Renal pelvis (tissue), 4 donors: Measurements from ENCODE around the gene TEKT2. TPM values are rescaled to one million over a fixed set of nuclear protein-coding genes. Genes with fewer than 3 reads are reported as not detected.

ENCODE experiments used
- DNase-seq: peaks from one replicate; pipeline ENCODE4 v3.0.0-alpha.2; 2013
- polyA plus RNA-seq, 3 donors: library from polyadenylated mRNA; unstranded; fragments of 120-200 nt; gene quantifications; one replicate each; pipeline ENCODE4 v1.2.1, GENCODE V29; 2013; ENCODE audit not compliant: insufficient read length in 3 of 3

The TEKT2 gene
- polyA plus RNA-seq, 3 donors = 11.1 to 17.3 (median 14.6) TPM

DNA sequence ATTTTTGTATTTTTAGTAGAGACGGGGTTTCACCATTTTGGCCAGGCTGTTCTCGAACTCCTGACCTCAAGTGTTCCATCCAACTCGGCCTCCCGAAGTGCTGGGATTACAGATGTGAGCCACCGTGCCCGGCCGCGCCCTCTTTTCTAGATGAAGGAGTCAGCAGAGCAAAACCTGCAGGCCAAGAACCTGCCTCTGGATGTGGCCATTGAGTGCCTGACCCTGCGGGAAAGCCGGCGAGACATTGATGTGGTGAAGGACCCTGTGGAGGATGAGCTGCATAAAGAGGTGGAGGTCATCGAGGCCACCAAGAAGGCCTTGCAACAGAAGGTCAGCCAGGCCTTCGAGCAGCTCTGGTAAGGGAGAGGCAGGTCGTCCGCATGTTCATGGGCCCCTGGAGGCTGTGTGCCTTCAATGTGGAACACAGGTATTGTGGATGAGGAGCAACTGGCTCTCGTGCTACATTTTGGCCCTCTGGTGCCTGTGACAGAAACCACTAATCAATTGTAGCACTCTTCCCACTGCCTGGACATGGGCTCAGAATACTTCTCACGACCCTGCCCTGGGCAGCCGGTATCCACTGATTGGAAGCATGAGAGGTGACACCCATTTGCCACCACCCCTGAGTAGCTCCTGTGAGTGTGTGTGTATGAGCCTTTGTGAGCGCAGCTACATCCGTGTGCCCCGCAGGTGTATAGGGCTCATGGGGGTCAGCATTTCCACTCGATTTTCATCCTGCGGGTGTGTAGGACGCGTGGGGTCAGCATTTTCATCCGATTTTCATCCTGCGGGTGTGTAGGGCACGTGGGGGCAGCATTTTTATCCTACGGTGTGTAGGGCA is 2.0 kb downstream of the TEKT2 start:
- DNase-seq = no peak

DNA sequence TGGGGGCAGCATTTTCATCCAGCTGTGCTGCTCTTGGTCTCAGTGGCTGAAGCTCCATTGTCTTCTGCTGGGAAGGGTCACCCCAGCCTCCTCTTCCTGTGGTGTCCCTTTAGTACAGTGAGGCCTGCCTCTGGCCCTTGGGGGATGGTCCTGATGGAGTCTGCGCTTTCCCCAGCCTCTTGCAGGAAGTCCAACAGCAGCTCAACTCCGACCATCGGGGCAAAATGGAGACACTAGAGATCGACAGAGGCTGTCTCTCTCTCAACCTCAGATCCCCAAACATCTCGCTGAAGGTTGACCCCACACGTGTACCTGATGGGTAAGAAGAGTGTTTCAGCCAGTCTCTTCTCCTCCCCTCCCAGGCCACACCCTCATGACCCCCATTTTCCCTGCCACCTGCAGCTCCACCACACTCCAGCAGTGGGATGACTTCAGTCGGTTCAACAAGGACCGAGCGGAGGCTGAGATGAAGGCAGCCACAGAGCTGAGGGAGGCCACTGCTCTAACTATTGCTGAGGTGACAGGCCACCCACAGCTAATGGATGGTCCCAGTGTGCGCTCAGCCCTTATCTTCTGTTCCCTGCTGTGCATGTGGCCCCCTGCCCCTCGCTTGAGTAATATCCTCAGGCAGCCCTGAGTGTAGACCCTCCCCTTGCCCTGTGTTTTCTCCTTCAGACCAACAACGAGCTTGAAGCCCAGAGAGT is 2.8 kb downstream of the TEKT2 start:
- no peak for DNase-seq

DNA sequence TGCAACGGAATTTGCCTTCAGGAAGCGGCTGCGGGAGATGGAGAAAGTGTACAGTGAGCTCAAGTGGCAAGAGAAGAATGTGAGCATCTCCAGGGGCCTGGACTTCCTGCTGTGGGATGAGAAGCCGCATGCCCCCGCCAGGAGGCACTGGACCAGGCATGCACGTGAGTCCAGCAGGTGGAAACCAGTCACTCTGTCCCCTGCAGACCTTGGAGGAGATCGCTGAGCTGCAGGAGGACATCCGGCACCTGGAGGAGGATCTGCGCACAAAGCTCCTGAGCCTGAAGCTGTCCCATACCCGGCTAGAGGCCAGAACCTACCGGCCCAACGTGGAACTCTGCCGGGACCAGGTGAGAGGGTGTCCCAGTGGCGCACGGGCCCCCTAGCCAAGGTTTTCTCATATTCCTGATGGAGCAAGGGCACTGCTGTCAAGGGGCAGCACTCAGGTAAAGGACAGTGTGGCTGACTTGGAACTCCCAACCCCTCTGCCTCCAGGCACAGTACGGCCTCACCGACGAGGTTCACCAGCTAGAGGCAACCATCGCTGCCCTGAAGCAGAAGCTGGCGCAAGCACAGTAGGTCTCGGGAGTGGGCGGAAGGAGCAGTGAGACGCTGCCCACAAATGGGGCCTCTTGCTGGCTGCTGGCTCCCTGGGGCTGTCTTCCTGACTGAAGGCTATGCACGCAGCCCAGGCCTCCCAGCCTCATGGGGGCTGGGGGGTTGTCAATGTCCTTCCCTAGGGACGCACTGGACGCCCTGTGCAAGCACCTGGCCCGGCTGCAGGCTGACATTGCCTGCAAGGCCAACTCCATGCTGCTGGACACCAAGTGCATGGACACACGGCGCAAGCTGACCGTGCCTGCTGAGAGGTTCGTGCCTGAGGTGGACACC is 3.6 kb downstream of the TEKT2 start:
- no peak for DNase-seq

DNA sequence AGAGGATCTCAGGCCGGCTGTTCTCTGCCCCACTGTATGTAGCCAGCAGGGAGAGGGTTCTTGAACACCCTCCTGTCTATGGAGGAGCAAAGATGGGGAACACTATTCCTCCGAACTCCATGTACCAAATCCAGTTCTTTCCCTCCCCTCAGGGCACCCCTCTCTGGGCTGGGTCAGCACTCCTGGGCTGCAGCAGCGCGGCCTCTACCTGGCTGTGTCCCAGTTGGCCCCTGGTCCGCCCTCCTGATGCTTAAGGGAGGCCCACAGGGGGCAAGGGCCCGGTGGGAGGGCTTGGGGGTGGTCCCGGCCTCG is 4.3 kb downstream of the TEKT2 start:
- DNase-seq = no peak

DNA sequence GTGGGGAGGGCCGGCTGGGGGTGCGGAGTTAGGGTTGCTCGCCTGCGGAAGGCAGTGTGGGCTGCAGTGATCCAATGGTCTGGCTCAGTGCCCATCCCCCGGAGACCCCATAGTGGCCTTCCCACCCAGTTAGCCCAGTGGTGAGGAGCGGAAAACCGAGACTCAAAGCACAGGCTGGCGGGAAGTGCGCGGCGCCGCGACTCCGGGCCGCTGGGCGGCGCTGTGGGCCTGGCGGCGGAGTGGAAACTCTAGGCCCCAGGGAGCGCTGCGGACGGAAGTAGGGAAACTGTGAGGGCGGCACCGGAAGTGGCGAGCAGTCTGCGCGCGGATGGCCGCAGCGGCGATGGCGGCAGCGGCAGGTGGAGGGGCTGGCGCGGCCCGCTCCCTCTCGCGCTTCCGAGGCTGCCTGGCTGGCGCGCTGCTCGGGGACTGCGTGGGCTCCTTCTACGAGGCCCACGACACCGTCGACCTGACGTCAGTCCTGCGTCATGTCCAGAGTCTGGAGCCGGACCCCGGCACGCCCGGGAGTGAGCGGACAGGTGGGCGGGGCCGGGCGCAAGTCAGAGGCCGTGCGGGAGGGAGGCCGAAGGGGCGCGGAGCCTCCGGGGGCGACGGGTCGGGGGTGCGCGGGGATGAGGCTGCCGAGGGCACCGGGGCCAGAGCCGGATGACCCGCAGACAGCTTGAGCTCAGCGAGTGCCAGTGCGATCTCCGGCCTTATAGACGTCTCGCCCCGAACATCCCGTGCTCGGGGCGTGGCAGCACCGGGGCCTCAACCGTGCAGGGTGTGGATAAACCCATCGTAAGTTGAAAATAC is 4.9 kb downstream of the TEKT2 start, which contains the start of gene ADPRS:
TSS of gene ADPRS (plus strand) at position 316 of the 816 bp plus-strand sequence. CDS start at position 329, 13 bp downstream.
- DNase-seq = peak; percentile 86

DNA sequence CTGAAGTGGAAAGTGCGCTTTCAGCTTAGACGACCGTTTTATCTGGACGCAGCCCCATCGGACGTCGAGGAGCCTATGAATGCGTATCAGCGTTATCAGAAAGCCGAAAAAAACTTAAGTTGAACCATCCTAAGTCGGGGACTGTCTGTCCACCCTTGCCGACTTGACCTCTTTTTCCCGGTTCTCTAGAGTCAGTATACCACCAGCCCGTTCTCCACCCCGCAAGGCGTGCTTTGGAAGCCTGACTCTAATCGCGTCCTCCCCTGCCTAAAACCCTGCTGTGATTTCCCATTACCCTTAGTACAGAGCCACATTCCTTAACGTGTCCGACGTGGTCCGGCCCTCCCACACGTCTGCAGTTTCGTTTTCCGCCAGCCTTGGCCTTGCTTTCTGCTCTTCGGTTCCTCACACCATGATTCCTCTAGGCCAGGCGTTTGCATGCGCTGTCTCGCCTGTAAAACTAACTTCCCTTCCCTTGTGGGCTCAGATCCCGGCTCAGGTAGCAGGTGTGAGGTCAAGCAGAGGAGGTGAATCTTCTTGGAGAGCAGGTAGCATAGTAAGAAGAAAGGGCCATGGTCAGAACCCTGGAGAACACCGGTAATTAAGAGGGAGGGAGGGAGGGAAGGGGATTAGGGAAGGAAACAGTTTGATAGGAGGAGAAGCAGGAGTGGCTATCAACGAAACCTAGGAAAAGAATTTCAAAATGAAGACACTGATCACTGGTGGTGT is 5.7 kb downstream of the TEKT2 start:
- peak; percentile 46 for DNase-seq

DNA sequence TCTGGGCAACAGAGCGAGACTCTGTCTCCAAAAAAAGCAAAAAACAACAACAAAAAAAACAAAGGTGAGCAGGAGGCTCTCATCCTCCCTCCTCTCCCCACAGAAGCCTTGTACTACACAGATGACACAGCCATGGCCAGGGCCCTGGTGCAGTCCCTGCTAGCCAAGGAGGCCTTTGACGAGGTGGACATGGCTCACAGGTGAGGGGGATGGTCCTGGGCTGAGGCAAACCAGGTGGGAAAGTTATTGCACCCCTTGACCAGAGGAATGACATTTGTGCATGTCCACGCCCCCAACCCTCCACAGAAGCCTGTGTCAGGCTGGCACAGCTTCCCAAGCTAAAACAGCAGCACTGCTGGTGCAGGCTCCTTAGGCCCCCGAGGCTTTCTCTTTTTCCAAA is 7.2 kb downstream of the TEKT2 start:
- DNase-seq = no peak

DNA sequence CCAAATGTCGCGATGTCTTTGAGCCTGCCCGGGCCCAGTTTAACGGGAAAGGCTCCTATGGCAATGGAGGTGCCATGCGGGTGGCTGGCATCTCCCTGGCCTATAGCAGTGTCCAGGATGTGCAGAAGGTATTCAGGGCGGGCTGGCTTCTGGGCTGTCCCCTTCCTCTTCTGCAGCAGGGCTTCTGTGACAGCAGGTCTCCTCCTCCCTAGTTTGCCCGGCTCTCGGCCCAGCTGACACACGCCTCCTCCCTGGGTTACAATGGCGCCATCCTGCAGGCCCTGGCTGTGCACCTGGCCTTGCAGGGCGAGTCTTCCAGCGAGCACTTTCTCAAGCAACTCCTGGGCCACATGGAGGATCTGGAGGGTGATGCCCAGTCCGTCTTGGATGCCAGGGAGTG is 7.8 kb downstream of the TEKT2 start:
- no peak for DNase-seq

DNA sequence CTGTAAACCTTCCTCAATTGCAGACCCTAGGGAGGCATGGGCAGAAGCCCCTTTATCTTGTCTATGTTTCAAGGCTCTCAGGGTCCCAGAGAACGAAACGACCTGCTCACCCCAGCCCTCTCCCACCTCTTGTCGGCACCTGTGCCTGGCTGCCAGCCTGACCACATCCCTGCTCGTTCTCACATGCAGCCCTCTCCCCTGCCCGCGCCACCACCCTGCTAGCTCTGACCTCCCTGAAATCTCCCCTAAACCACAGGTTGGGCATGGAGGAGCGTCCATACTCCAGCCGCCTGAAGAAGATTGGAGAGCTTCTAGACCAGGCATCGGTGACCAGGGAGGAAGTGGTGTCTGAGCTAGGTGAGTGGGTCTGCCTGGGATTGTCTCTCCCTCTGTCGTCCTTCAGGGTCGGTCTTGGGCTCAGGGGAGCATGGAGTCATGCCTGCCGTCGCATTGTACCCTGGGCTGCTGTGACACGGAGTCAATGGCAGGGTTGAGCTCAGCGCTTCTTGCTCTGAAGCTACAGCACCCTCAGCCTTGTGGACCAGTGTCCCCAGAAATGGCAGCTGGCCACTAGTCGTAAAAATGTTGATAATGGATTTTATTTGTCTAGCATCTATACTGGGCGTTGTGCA is 8.4 kb downstream of the TEKT2 start:
- no peak for DNase-seq

DNA sequence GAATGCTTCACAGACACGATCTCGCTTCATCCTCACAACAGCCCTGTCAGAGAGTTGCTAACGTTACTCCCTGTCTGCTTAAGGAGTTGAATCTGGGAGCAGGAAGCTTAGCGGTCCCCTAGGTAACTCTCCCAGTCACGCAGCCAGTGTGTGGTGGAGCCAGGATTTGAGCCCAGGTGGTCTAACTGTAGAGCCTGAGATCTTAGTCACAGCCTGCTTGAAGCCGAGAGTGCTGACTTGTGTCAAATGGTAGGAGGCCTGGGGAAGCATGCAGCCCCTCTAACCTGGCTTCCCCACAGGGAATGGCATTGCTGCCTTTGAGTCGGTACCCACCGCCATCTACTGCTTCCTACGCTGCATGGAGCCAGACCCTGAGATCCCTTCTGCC is 8.9 kb downstream of the TEKT2 start:
- DNase-seq = no peak

DNA sequence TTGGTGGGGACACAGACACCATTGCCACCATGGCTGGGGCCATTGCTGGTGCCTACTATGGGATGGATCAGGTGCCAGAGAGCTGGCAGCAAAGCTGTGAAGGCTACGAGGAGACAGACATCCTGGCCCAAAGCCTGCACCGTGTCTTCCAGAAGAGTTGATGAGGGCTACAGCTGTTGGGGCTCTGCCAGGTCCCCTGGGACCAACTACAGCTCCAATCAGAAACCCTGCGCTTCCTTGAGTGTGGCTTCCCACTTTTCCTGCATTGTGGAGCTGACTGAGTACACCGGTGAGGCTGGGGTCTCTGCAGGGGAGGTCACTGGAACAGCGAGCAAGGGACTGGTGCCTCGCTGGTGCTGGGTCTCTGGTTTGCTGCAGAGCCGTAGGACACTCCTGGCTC is 9.3 kb downstream of the TEKT2 start:
- no peak for DNase-seq

DNA sequence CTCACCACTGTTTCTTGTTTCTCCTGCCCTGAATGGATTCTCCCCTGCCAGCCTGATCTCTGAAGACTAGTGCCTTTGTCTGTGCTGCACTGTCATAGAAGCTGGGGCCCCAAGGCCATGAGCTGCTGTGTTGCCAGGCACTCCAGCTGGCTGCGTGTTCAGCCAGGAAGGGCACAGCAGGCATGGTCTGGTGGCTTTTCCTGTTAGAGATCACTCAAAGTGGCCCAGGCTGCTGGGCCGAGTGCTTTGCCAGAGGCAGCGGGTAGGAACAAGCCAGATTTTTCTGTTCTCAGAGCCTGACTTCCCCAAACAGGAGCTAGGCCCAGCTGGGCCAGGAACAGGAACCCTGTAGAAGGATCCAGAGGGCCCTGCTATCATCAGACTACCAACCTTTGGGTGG is 10.0 kb downstream of the TEKT2 start:
- no peak for DNase-seq

DNA sequence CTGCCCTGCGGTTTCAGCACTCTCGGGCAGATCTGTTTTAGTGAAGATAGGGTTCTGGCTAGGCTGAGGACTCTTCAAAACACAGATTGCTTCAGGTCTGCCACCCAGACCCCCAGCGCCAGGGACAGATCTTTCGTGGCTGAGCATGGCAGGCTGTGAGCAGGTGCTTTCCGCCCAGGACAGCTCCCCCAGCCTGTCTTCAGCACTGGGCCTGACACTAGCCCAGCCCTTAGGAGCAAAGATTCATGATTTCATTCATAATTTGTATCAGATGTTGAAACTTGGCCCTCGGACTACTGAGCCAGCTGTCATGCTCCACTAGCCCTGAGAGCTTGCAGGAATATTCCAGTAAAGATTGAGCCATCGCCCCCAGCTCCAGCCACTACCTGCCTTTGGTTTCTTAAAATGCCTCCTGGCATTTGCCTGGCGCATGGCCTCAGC is 10.7 kb downstream of the TEKT2 start:
- DNase-seq = no peak

DNA sequence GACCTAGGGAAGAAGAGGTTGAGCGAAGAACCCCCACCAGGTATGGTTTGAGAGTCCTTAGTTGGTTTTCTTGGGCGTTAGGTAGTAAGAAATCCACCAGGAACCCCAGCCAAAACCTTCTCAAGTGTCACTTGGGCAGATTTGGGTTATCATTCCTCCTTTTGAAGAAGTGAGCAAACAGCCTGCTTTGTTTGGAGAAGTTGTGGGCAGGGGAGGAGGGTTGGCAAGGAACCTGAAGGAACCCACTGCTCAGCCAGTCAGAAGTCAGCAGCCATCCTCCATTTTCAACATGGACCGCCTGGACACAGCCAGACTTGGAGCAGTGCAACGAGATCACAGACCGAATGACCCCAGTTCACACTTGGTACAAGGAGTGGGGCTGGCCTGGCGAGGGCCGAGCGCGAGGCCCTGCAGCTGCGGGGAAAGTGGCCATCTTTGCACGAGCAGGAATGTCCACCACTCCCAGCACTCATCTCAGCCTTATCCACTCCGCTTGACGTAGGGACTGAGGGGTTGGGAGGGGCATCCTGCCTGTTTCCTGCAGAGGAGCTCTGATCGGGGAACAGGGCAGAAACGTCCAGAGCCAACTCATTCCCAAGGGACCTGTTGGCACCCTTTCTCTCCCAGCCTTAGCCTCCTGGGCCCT is 12.0 kb downstream of the TEKT2 start:
- DNase-seq = no peak

DNA sequence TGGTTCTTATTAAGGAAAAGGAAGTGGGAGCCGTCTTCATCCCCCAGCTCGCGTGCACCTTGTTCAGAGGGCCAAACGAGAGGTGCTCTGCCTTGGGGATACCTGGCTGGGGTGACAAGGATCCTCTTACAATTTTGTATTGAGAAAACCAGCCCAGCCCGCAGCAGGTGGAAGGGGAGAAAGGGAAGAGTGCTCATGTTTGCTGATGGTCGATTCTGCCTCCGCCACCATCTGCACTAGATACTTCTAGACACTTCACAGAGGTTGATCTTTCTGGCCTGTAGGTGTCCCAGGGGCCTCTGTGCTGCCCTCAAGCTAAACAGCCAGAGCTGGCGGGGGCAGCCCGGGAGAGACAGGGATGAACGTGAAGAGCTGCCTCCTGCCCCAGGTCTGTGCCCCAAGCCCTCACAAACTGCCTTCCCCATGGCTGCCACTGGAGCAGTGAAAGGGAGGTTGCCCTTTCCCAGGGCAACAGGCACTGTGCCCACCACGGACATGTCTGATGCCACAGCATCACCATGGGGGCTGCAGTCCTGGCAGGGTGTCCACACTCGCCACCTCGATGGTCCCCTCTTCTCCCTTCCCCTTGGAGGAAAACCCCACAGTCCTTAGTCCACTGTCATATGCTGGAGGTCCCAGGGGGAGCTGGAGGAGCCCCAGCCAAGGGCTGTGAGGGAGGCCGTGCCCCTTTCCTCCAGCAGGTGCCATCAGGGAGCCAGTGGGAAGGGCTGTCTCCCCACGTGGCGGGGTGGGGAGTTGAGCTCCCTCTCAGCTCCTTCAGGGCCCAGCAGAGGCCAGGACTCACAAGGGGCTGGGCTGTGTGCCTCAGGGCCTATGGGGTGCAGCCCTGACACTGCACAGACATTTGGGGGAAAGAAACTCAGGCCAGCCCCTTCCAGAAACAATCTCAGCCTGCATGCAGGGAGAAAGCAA is 12.9 kb downstream of the TEKT2 start:
- DNase-seq = no peak

DNA sequence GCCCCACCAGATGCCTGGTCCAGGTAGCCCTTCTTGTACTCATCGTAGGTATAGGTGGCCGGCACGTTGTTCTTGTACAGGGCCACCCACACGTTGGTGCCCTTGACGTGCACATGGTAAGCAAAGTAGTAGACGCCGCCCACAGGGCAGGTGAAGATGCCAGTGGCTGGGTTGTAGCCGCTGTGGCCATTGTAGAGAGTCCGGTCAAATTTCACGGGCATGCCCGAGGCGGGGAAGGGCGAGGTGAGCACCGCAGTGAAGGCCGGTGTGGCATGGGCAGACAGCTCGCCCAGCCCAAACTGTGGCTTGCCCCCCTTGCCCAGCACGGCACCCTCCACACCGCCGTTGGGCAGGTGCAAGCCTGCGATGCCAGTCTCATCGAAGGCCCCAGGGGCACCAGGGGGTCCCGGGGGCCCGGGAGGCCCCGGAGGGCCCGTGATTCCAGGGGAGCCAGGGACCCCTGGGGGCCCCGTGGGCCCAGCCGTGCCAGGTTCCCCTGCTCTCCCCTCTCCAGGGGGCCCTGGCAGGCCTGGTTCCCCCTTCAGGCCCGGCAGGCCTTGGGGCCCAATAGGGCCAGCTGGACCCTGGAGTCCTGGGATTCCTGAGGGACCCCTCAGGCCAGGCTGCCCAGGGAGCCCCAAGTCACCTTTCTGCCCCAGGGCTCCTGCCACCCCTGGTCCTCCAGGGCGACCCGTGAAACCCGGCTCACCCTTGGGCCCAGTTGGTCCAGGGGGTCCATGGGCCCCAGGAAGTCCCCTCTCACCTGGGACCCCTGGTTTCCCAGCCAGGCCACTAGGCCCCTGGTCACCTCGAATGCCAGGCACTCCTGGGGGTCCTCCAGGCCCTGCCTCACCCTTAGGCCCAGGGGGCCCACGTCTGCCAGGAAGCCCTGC is 14.0 kb downstream of the TEKT2 start:
- no peak for DNase-seq

DNA sequence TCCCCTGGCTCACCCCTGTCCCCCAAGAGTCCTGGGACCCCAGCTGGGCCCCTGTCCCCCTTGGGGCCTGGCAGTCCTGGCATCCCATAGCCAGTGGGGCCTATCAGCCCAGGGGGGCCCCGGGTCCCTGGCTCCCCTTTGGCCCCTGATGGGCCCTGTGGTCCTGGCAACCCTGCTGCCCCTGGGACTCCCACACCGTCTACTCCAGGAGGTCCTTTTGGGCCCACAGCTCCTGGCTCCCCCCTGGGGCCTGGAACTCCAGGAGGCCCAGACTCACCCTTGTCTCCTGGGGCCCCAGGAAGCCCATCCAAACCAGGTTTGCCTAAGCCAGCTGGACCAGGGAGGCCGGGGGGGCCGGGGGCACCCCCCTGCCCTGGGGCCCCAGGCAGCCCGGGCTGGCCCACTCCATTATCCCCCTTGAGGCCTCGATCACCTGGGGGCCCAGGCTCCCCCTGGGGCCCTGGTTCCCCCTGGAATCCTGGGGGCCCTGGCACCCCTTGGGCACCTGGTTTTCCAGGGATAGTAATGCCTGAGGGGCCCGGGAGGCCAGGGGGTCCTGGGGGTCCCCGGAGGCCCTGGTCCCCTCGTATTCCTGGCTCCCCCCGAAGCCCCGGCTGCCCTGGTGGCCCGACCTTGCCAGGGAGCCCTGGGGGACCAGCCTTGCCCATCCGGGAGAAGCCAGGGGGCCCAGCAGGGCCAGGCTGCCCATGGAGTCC is 14.9 kb downstream of the TEKT2 start:
- DNase-seq = no peak
